ENCODE measurements around the gene ZCCHC24.

- peak in 1 of 3 experiments; percentile 9 for TF ChIP-seq CTCF (IDR thresholded peaks at IDR 0.05)
- TF ChIP-seq POLR2A (IDR thresholded peaks at IDR 0.05), result no peak
These were observed 97.4 kb downstream of the ZCCHC24 start for GRCh38 chr10:79347894-79348639.

All from testis (tissue), 2 donors.